Stimulated activated CD8-positive, alpha-beta memory T cell treated with anti-CD3 and anti-CD28 coated beads, Interleukin-7, amount 100 ng/mL, for 1 hour (primary cell): ENCODE data around the gene SPOCD1.

Experiments used
- DNase-seq, 2 donors: peaks; one replicate each; pipeline ENCODE4 v3.0.0-alpha.2; 2020; ENCODE audit warnings: low read depth in 2 of 2

SPOCD1 gene

GRCh38 chr1:31800674-31800967 lies 15.2 kb downstream of the SPOCD1 start:
- DNase-seq: no peak

GRCh38 chr1:31799895-31800673 lies 15.7 kb downstream of the SPOCD1 start:
- no peak for DNase-seq

GRCh38 chr1:31799196-31799894 lies 16.5 kb downstream of the SPOCD1 start:
- DNase-seq: no peak

- no peak for DNase-seq
Observed at GRCh38 chr1:31798433-31799195, 17.2 kb downstream of the SPOCD1 start.

GRCh38 chr1:31798086-31798432 lies 17.8 kb downstream of the SPOCD1 start:
- DNase-seq: no peak

- DNase-seq: no peak
Observed at GRCh38 chr1:31797216-31797615, 18.6 kb downstream of the SPOCD1 start.

- no peak for DNase-seq
Observed at GRCh38 chr1:31796707-31797106, 19.1 kb downstream of the SPOCD1 start.

GRCh38 chr1:31795801-31796621 lies 19.8 kb downstream of the SPOCD1 start:
- DNase-seq: no peak

- no peak for DNase-seq
Observed at GRCh38 chr1:31795096-31795675, 20.6 kb downstream of the SPOCD1 start.

- DNase-seq: no peak
Observed at GRCh38 chr1:31793586-31794285, 22.1 kb downstream of the SPOCD1 start.

GRCh38 chr1:31793086-31793485 lies 22.7 kb downstream of the SPOCD1 start:
- no peak for DNase-seq

GRCh38 chr1:31792541-31792940 lies 23.3 kb downstream of the SPOCD1 start:
- DNase-seq: no peak

GRCh38 chr1:31792116-31792515 lies 23.7 kb downstream of the SPOCD1 start:
- no peak for DNase-seq

- no peak for DNase-seq
Observed at GRCh38 chr1:31791131-31791858, 24.5 kb downstream of the SPOCD1 start.

- DNase-seq: no peak
Observed at GRCh38 chr1:31790641-31791091, 25.2 kb downstream of the SPOCD1 start.

GRCh38 chr1:31790140-31790539 lies 25.7 kb downstream of the SPOCD1 start:
- no peak for DNase-seq

- DNase-seq: peak; percentile 90 to 97
Observed at GRCh38 chr1:31789259-31790065, 26.4 kb downstream of the SPOCD1 start.

- no peak for DNase-seq
Observed at GRCh38 chr1:31788825-31789256, 27.0 kb downstream of the SPOCD1 start.

- DNase-seq: peak; percentile 70 to 81
Observed at GRCh38 chr1:31788138-31788824, 27.5 kb downstream of the SPOCD1 start.
